GM12873 (cell line): ENCODE data around the gene RASL10A.

Experiments
- CTCF ChIP-seq: IDR thresholded peaks from 2 replicates; pipeline ENCODE4 v1.5.1; 2012; ENCODE audit warnings: low read depth, mild to moderate bottlenecking, moderate library complexity, low read length, control low read depth; ENCODE audit not compliant: insufficient read depth; ENCODE audit errors: missing control alignments

The RASL10A gene

GRCh38 chr22:29330753-29331152 is 15.3 kb upstream of the RASL10A start:
- no peak for TF ChIP-seq CTCF

- no peak for TF ChIP-seq CTCF
Observed at GRCh38 chr22:29330291-29330690, 14.8 kb upstream of the RASL10A start.

GRCh38 chr22:29329581-29329980 is 14.1 kb upstream of the RASL10A start:
- no peak for TF ChIP-seq CTCF

GRCh38 chr22:29328566-29329500 is 13.3 kb upstream of the RASL10A start:
- TF ChIP-seq CTCF, result no peak

- peak; percentile 15 for TF ChIP-seq CTCF
Observed at GRCh38 chr22:29328055-29328454, 12.6 kb upstream of the RASL10A start.

GRCh38 chr22:29327089-29327764 is 11.7 kb upstream of the RASL10A start:
- TF ChIP-seq CTCF, result no peak

- no peak for TF ChIP-seq CTCF
Observed at GRCh38 chr22:29326481-29326880, 11.0 kb upstream of the RASL10A start.
